Endothelial cell of umbilical vein (primary cell): Measurements from ENCODE around the gene CTXN2. TPM values are rescaled to one million over a fixed set of nuclear protein-coding genes. Genes with fewer than 3 reads are reported as not detected.

Experiments used
- BruUV-seq: library from RNA; stranded (reverse); fragments of 400-500 nt; replicated peaks from 2 replicates; lab custom pipeline; 2021; lab: Mats Ljungman, UMichigan
- CTCF ChIA-PET: fragments of 300-600, 350-600 bp; sonication (Branson Sonifier 250); formaldehyde crosslinking; loops from one replicate; lab custom pipeline; 2021; ENCODE audit warnings: antibody characterized with exemption, inconsistent platforms; lab: Charles Lee
- POLR2A ChIA-PET: fragments of 300-600, 350-600 bp; sonication (Branson Sonifier 250); formaldehyde crosslinking; loops from one replicate; lab custom pipeline; 2021; ENCODE audit warnings: antibody characterized with exemption, inconsistent platforms; lab: Charles Lee
- DNase-seq: peaks from one replicate; pipeline ENCODE4 v3.0.0-alpha.2; 2011; ENCODE audit warnings: low read depth, low spot score
- FAIRE-seq: peaks from 2 replicates; lab custom pipeline; 2011; peaks lifted over from hg19 to GRCh38; lab: Jason Lieb, UNC
- H2AFZ ChIP-seq: 2 replicates; pipeline ENCODE4 v1.6.0; 2012; ENCODE audit warnings: low read depth, low read length, control low read depth, inconsistent platforms
- H3K27ac ChIP-seq: 2 replicates; pipeline ENCODE4 v1.5.1; 2011; ENCODE audit warnings: low read depth, mild to moderate bottlenecking, control low read depth, low read length, moderate library complexity; ENCODE audit not compliant: insufficient read depth
- H3K27me3 ChIP-seq, 2 experiments: 2 replicates each; pipeline versions ENCODE4 v1.6.0 to v1.6.1; 2011; ENCODE audit warnings: low read length in 2 of 2, mixed read lengths in 1 of 2; ENCODE audit not compliant: control insufficient read depth in 2 of 2, insufficient read depth in 2 of 2
- H3K36me3 ChIP-seq, 2 experiments: 2 replicates in 1 of 2; 3 replicates in 1 of 2; pipeline ENCODE4 v1.5.1; 2011; ENCODE audit warnings: low read length in 2 of 2, mild to moderate bottlenecking in 1 of 2, moderate library complexity in 1 of 2; ENCODE audit not compliant: control insufficient read depth in 2 of 2, insufficient read depth in 2 of 2; ENCODE audit errors: extremely low read depth in 1 of 2
- H3K4me1 ChIP-seq: 3 replicates; pipeline ENCODE4 v1.5.1; 2011; ENCODE audit warnings: mild to moderate bottlenecking, low read length; ENCODE audit not compliant: control insufficient read depth, insufficient read depth; ENCODE audit errors: extremely low read depth
- H3K4me2 ChIP-seq: 2 replicates; pipeline ENCODE4 v1.6.1; 2011; ENCODE audit warnings: low read length, control low read depth, mixed read lengths; ENCODE audit not compliant: insufficient read depth
- H3K4me3 ChIP-seq, 3 experiments: fragments of 200-600 bp in 1 of 3; sonication (generic), shearing (Covaris generic) in 1 of 3; replicated peaks in 1 of 3; 2 replicates each; pipeline ENCODE4 v1.5.1; 2011 to 2016; ENCODE audit warnings: control low read depth in 3 of 3, low read length in 3 of 3, mild to moderate bottlenecking in 2 of 3, inconsistent platforms in 1 of 3, low read depth in 1 of 3, moderate library complexity in 1 of 3; ENCODE audit not compliant: insufficient read depth in 1 of 3
- H3K79me2 ChIP-seq: 2 replicates; pipeline ENCODE4 v1.6.0; 2012; ENCODE audit warnings: low read length, inconsistent platforms; ENCODE audit not compliant: control insufficient read depth, insufficient read depth
- H3K9ac ChIP-seq: replicated peaks from 2 replicates; pipeline ENCODE3; 2011; ENCODE audit warnings: low read length, control low read depth; ENCODE audit not compliant: insufficient read depth; ENCODE audit errors: extremely low read depth
- H3K9me1 ChIP-seq: replicated peaks from 3 replicates; pipeline ENCODE4 v1.6.0; 2011; ENCODE audit warnings: mild to moderate bottlenecking, low read length; ENCODE audit not compliant: control insufficient read depth, insufficient read depth; ENCODE audit errors: extremely low read depth
- H3K9me3 ChIP-seq: replicated peaks from 2 replicates; pipeline ENCODE4 v1.5.1; 2012; ENCODE audit warnings: low read length, inconsistent platforms; ENCODE audit not compliant: control insufficient read depth, insufficient read depth
- H4K20me1 ChIP-seq: replicated peaks from 2 replicates; pipeline ENCODE3; 2011; ENCODE audit warnings: mild to moderate bottlenecking, low read length; ENCODE audit not compliant: control insufficient read depth, insufficient read depth; ENCODE audit errors: extremely low read depth
- CTCF ChIP-seq, 2 donors: IDR thresholded peaks; 1 replicate in 1 of 2; 2 replicates in 1 of 2; pipeline ENCODE4 v1.5.1; 2011; ENCODE audit warnings: low read length in 2 of 2, mild to moderate bottlenecking in 2 of 2, moderate library complexity in 2 of 2, control low read depth in 1 of 2, inconsistent platforms in 1 of 2, low read depth in 1 of 2; ENCODE audit not compliant: insufficient read depth in 1 of 2; ENCODE audit errors: extremely low read depth in 1 of 2
- EZH2 ChIP-seq: IDR thresholded peaks from 2 replicates; pipeline ENCODE4 v1.6.1; 2012; ENCODE audit warnings: borderline replicate concordance, low read depth, mild to moderate bottlenecking, moderate library complexity, low read length, inconsistent platforms; ENCODE audit not compliant: severe bottlenecking
- FOS ChIP-seq: IDR thresholded peaks from 2 replicates; pipeline ENCODE4 v1.6.1; 2011; ENCODE audit warnings: mild to moderate bottlenecking, low read length, moderate library complexity, borderline replicate concordance; ENCODE audit not compliant: insufficient read depth
- GATA2 ChIP-seq: IDR thresholded peaks from 2 replicates; pipeline ENCODE4 v1.7.0; 2011; ENCODE audit warnings: low read depth, mild to moderate bottlenecking, moderate library complexity, mixed read lengths, low read length; ENCODE audit not compliant: insufficient read length, insufficient read depth
- JUN ChIP-seq: IDR thresholded peaks from 2 replicates; pipeline ENCODE4 v1.6.1; 2011; ENCODE audit warnings: borderline replicate concordance, low read depth; ENCODE audit not compliant: insufficient read length, insufficient read depth
- MAX ChIP-seq: IDR thresholded peaks from 2 replicates; pipeline ENCODE4 v1.6.1; 2011; ENCODE audit not compliant: insufficient read depth, insufficient read length
- MYC ChIP-seq: IDR thresholded peaks from one replicate; pipeline ENCODE4 v1.6.1; 2011; ENCODE audit warnings: mild to moderate bottlenecking, low read depth, low read length
- POLR2A ChIP-seq: IDR thresholded peaks from 2 replicates; pipeline ENCODE4 v1.6.1; 2012; ENCODE audit warnings: low read depth, mild to moderate bottlenecking, control low read depth, low read length
- POLR2AphosphoS5 ChIP-seq: IDR thresholded peaks from 2 replicates; pipeline ENCODE4 v1.6.1; 2012; ENCODE audit warnings: low read depth, mild to moderate bottlenecking, control low read depth, low read length, moderate library complexity; ENCODE audit not compliant: insufficient read depth
- dilution Hi-C: fragments of 300-500 bp; cut with MboI; formaldehyde crosslinking; loops from one replicate; pipeline ENCODE4 v1.15.0; 2019; ENCODE audit warnings: low sequenced_read_pairs; ENCODE audit not compliant: extremely low pct_ligation_motif_present
- intact Hi-C: fragments of 100-400 bp; cut with micrococcal nuclease; formaldehyde crosslinking; loops from one replicate; pipeline ENCODE4 v1.10.0; 2022
- polyA plus RNA-seq, 4 experiments: library from polyadenylated mRNA; depleted of rRNA in 3 of 4; stranded (reverse) in 3 of 4; unstranded in 1 of 4; fragments of >200 nt; gene quantifications; 2 replicates each; pipeline versions ENCODE4 v1.2.1 to v1.2.3, GENCODE V29; 2011 to 2012; ENCODE audit warnings: missing spikeins in 1 of 4
- total RNA-seq: library from RNA; stranded (reverse); gene quantifications from 2 replicates; pipeline ENCODE4 v1.2.3, GENCODE V29; 2021

CTXN2 gene
- total and polyA plus RNA-seq, 2 donors (not counting 3 experiments of a cell fraction or from before 2014, with no cell fraction given) = 0.01 TPM; not detected in 1

- no peak overlapping the region for H2AFZ ChIP-seq
- no peaks in the 10 kb centered on the region for H3K79me2 ChIP-seq
- TF ChIP-seq POLR2A (no peak), EZH2 (no peak), JUN (no peak), CTCF (IDR thresholded peaks at IDR 0.05; ENCODE audit: extremely low read depth in 1 of 2, insufficient read depth in 1 of 2, low read depth in 1 of 2, low read length in 2 of 2) (no peak), MYC (no peak), MAX (no peak), FOS (no peak), GATA2 (no peak), POLR2AphosphoS5 (no peak)
- H3K36me3 ChIP-seq = no peaks in the 10 kb centered on the region
- no peak for FAIRE-seq
- no peak for DNase-seq
- H3K4me1 ChIP-seq = no peaks in the 10 kb centered on the region
- H4K20me1 ChIP-seq = no peaks in the 10 kb centered on the region
- no peak overlapping the region for H3K4me3 ChIP-seq
- intact Hi-C loops (no loop called here), dilution Hi-C loops (no loop called here)
- no peaks in the 10 kb centered on the region for H3K9me1 ChIP-seq
- no peak overlapping the region for H3K27ac ChIP-seq
- no peaks in the 10 kb centered on the region for H3K9me3 ChIP-seq
- POLR2A ChIA-PET = no interaction called here
- no peaks in the 10 kb centered on the region for H3K27me3 ChIP-seq
- BruUV-seq = no TSS peak
- no peak overlapping the region for H3K9ac ChIP-seq
- CTCF ChIA-PET = no interaction called here
- H3K4me2 ChIP-seq = no peak overlapping the region
Observed at GRCh38 chr15:48239334-48239733, 47.9 kb downstream of the CTXN2 start.
